H9 (cell line): ENCODE measurements around the gene TSPAN17. TPM values are rescaled to one million over a fixed set of nuclear protein-coding genes. Genes with fewer than 3 reads are reported as not detected.

Source experiments
- DNase-seq: peaks from one replicate; pipeline ENCODE4 v3.0.0-alpha.2; 2017
- H2AFZ ChIP-seq: one replicate; pipeline ENCODE4 v1.6.1; 2013; ENCODE audit warnings: mild to moderate bottlenecking, low read length, control low read depth, moderate library complexity
- H2AK5ac ChIP-seq: 2 replicates; pipeline ENCODE4 v1.6.1; 2013; ENCODE audit warnings: low read length, control low read depth, mixed read lengths; ENCODE audit not compliant: insufficient read length
- H2BK120ac ChIP-seq: one replicate; pipeline ENCODE4 v1.6.1; 2013; ENCODE audit warnings: low read depth, mild to moderate bottlenecking, low read length, control low read depth, inconsistent platforms; ENCODE audit not compliant: poor library complexity, severe bottlenecking
- H2BK12ac ChIP-seq: 2 replicates; pipeline ENCODE4 v1.6.1; 2013; ENCODE audit warnings: low read length, control low read depth, mixed read lengths, low read depth; ENCODE audit not compliant: insufficient read length
- H2BK15ac ChIP-seq: 2 replicates; pipeline ENCODE4 v1.6.1; 2013; ENCODE audit warnings: low read depth, low read length, control low read depth
- H2BK20ac ChIP-seq: one replicate; pipeline ENCODE4 v1.6.1; 2013; ENCODE audit warnings: low read depth, mild to moderate bottlenecking, low read length, control low read depth, inconsistent platforms; ENCODE audit not compliant: poor library complexity, severe bottlenecking
- H2BK5ac ChIP-seq: 2 replicates; pipeline ENCODE4 v1.6.1; 2013; ENCODE audit warnings: low read length, control low read depth, mixed read lengths; ENCODE audit not compliant: insufficient read length
- H3K14ac ChIP-seq: 2 replicates; pipeline ENCODE4 v1.6.1; 2013; ENCODE audit warnings: low read length, control low read depth; ENCODE audit not compliant: insufficient read depth
- H3K18ac ChIP-seq: 2 replicates; pipeline ENCODE4 v1.6.1; 2013; ENCODE audit warnings: low read depth, mild to moderate bottlenecking, mixed read lengths, low read length, control low read depth; ENCODE audit not compliant: insufficient read length
- H3K23ac ChIP-seq: 2 replicates; pipeline ENCODE4 v1.6.1; 2013; ENCODE audit warnings: low read length, control low read depth, mixed read lengths, low read depth; ENCODE audit not compliant: insufficient read length
- H3K23me2 ChIP-seq: 2 replicates; pipeline ENCODE4 v1.6.1; 2013; ENCODE audit warnings: low read depth, mild to moderate bottlenecking, mixed read lengths, low read length, control low read depth; ENCODE audit not compliant: insufficient read length, poor library complexity, severe bottlenecking
- H3K27ac ChIP-seq: 2 replicates; pipeline ENCODE4 v1.5.1; 2013; ENCODE audit warnings: low read length, control low read depth, mixed read lengths, low read depth; ENCODE audit not compliant: insufficient read length
- H3K27me3 ChIP-seq: 2 replicates; pipeline ENCODE4 v1.6.1; 2013; ENCODE audit warnings: low read length, control low read depth, inconsistent platforms; ENCODE audit not compliant: insufficient read depth
- H3K4ac ChIP-seq: 2 replicates; pipeline ENCODE4 v1.6.1; 2013; ENCODE audit warnings: low read depth, mild to moderate bottlenecking, control low read depth, inconsistent platforms, low read length, moderate library complexity
- H3K4me1 ChIP-seq: 2 replicates; pipeline ENCODE4 v1.6.1; 2013; ENCODE audit warnings: low read length, control low read depth, inconsistent platforms; ENCODE audit not compliant: insufficient read depth
- H3K4me2 ChIP-seq: 2 replicates; pipeline ENCODE4 v1.6.1; 2013; ENCODE audit warnings: low read length, control low read depth, mixed read lengths; ENCODE audit not compliant: insufficient read length, insufficient read depth
- H3K56ac ChIP-seq: 2 replicates; pipeline ENCODE4 v1.6.1; 2013; ENCODE audit warnings: low read depth, mild to moderate bottlenecking, mixed read lengths, low read length, control low read depth; ENCODE audit not compliant: insufficient read length
- H3K79me1 ChIP-seq: 2 replicates; pipeline ENCODE4 v1.6.1; 2013; ENCODE audit warnings: low read depth, mild to moderate bottlenecking, moderate library complexity, low read length, control low read depth, inconsistent platforms; ENCODE audit not compliant: insufficient read depth, poor library complexity, severe bottlenecking
- H3K79me2 ChIP-seq: 2 replicates; pipeline ENCODE4 v1.6.1; 2013; ENCODE audit warnings: low read length, control low read depth, inconsistent platforms; ENCODE audit not compliant: insufficient read depth
- H3K9ac ChIP-seq: 2 replicates; pipeline ENCODE4 v1.6.1; 2013; ENCODE audit warnings: low read length, control low read depth, mixed read lengths; ENCODE audit not compliant: insufficient read length; ENCODE audit errors: extremely low read depth
- H3K9me3 ChIP-seq: one replicate; pipeline ENCODE4 v1.6.1; 2013; ENCODE audit warnings: low read depth, low read length, inconsistent platforms; ENCODE audit not compliant: control insufficient read depth
- H3T11ph ChIP-seq: one replicate; pipeline ENCODE4 v1.6.1; 2013; ENCODE audit warnings: mild to moderate bottlenecking, low read length, control low read depth, inconsistent platforms
- H4K20me1 ChIP-seq: one replicate; pipeline ENCODE4 v1.6.1; 2013; ENCODE audit not compliant: control insufficient read depth, insufficient read length, insufficient read depth
- H4K5ac ChIP-seq: 2 replicates; pipeline ENCODE4 v1.6.1; 2013; ENCODE audit warnings: low read depth, mild to moderate bottlenecking, mixed read lengths, low read length, control low read depth; ENCODE audit not compliant: insufficient read length
- H4K8ac ChIP-seq: replicated peaks from 2 replicates; pipeline ENCODE4 v1.6.1; 2013; ENCODE audit warnings: low read length, control low read depth, mixed read lengths, low read depth; ENCODE audit not compliant: insufficient read length
- H4K91ac ChIP-seq: 2 replicates; pipeline ENCODE4 v1.6.1; 2013; ENCODE audit warnings: low read depth, mild to moderate bottlenecking, moderate library complexity, mixed read lengths, low read length, control low read depth; ENCODE audit not compliant: insufficient read length
- H3K27ac Mint-ChIP-seq, 3 experiments: 2 replicates in 2 of 3; 3 replicates in 1 of 3; pipeline ENCODE4 v1.8.0; 2020 to 2021; ENCODE audit warnings: mixed read lengths in 3 of 3, mild to moderate bottlenecking in 1 of 3, moderate library complexity in 1 of 3
- H3K27me3 Mint-ChIP-seq: 2 replicates; pipeline ENCODE4 v1.8.0; 2021; ENCODE audit warnings: low read depth, mild to moderate bottlenecking, moderate library complexity, mixed read lengths
- H3K36me3 Mint-ChIP-seq, 3 experiments: 2 replicates in 2 of 3; 3 replicates in 1 of 3; pipeline ENCODE4 v1.8.0; 2020 to 2021; ENCODE audit warnings: low read depth in 3 of 3, mixed read lengths in 3 of 3; ENCODE audit not compliant: insufficient read depth in 1 of 3
- H3K4me1 Mint-ChIP-seq, 2 experiments: 2 replicates each; pipeline ENCODE4 v1.8.0; 2020; ENCODE audit warnings: mixed read lengths in 2 of 2
- H3K4me3 Mint-ChIP-seq, 2 experiments: 2 replicates in 1 of 2; 3 replicates in 1 of 2; pipeline ENCODE4 v1.8.0; 2020 to 2021; ENCODE audit warnings: mild to moderate bottlenecking in 2 of 2, mixed read lengths in 2 of 2, moderate library complexity in 1 of 2
- H3K9me3 Mint-ChIP-seq, 2 experiments: 2 replicates in 1 of 2; 3 replicates in 1 of 2; pipeline ENCODE4 v1.8.0; 2020; ENCODE audit warnings: mild to moderate bottlenecking in 2 of 2, mixed read lengths in 2 of 2, moderate library complexity in 1 of 2
- WGBS: extraction: QIAGEN DNeasy Blood & Tissue Kit; methylation state at CpG from one replicate; pipeline ENCODE4 v1.1.7; 2013; ENCODE audit warnings: missing lambda C conversion rate, low lambda C conversion rate, mixed read lengths; ENCODE audit not compliant: insufficient read length; ENCODE audit errors: extremely low coverage; 5-methylcytosine and 5-hydroxymethylcytosine counted together
- total RNA-seq: library from RNA; stranded (reverse); gene quantifications from 2 replicates; pipeline ENCODE4 v1.2.1, GENCODE V29; 2021
- TF ChIP-seq, protein P1 (sequence below): fragments of 200-600 bp; sonication (generic); conservative IDR thresholded peaks from 3 replicates; pipeline ENCODE4 v1.8.0; 2021; ENCODE audit warnings: antibody characterized with exemption, mild to moderate bottlenecking

The TSPAN17 gene
- total RNA-seq, 1 experiment from 2014 or later: 46.8 TPM

DNA sequence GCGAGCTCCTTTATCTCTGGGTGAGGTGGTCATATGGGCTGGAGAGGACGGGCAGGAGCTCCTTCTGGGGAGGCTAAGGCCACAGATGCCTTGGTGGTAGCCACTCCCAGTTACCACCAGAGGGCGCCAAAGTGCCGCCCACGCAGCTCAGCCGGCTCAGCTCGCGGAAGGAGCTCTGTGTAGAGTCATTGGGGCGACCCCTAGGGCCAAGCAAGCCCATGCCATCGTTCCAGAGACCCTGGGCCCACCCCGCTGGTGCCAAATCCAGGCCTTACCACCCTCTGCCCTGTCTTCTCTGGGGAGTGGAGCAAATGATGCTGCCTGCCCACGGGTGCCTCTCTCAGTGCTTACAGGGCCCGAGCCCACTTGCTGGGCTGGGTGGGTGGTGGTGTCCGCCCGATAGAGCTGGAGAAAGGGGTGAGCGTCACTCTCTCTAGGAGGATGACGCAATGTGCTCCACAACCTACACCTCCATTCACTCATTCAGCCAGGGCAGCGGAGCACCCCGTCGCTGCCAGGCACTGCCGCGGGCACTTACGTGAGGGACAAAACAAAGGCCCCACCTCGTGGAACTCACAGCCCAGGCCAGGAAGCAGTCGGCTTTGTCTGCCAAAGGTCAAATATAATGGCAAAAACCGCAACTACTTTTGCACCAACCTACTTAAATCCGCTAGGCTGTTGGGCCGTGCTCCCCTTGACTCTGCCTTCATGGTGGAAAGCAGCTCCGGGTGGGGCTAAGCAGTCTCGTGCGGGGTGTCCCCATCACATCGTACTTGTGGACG lies 13.8 kb downstream of the TSPAN17 start:
- Mint-ChIP-seq H3K27ac (no peak overlapping the region), H3K36me3 (peaks cover 0 to 12% (median 6%) of the 10 kb centered on the region in 3 experiments; a peak in 4 of 7 replicates), H3K9me3 (peaks cover 4 to 5% of the 10 kb centered on the region in 2 experiments; a peak in 3 of 5 replicates), H3K4me3 (no peak overlapping the region), H3K27me3 (no peaks in the 10 kb centered on the region; the same call in 1 of the 2 replicates), H3K4me1 (peaks cover 13 to 28% of the 10 kb centered on the region in 2 experiments)
- peak; percentile 92 for DNase-seq
- H2AFZ ChIP-seq: no peak overlapping the region
- no peak overlapping the region for H3K4ac ChIP-seq
- no peak overlapping the region for H3K14ac ChIP-seq
- no peaks in the 10 kb centered on the region for H3K23me2 ChIP-seq
- WGBS: no CpG with 5 or more reads among the region's 33 CpGs
- H3K9me3 ChIP-seq: no peaks in the 10 kb centered on the region
- H4K20me1 ChIP-seq: no peaks in the 10 kb centered on the region
- H3K79me2 ChIP-seq: no peaks in the 10 kb centered on the region
- no peak overlapping the region for H2BK15ac ChIP-seq
- no peaks in the 10 kb centered on the region for H3K79me1 ChIP-seq
- H3K4me2 ChIP-seq: no peak overlapping the region
- no peak overlapping the region for H2BK20ac ChIP-seq
- H2AK5ac ChIP-seq: no peak overlapping the region
- H2BK120ac ChIP-seq: no peak overlapping the region
- no peak overlapping the region for H4K8ac ChIP-seq
- H3K23ac ChIP-seq: no peak overlapping the region
- H3K18ac ChIP-seq: no peak overlapping the region
- no peak overlapping the region for H2BK5ac ChIP-seq
- TF ChIP-seq, protein P1, sequence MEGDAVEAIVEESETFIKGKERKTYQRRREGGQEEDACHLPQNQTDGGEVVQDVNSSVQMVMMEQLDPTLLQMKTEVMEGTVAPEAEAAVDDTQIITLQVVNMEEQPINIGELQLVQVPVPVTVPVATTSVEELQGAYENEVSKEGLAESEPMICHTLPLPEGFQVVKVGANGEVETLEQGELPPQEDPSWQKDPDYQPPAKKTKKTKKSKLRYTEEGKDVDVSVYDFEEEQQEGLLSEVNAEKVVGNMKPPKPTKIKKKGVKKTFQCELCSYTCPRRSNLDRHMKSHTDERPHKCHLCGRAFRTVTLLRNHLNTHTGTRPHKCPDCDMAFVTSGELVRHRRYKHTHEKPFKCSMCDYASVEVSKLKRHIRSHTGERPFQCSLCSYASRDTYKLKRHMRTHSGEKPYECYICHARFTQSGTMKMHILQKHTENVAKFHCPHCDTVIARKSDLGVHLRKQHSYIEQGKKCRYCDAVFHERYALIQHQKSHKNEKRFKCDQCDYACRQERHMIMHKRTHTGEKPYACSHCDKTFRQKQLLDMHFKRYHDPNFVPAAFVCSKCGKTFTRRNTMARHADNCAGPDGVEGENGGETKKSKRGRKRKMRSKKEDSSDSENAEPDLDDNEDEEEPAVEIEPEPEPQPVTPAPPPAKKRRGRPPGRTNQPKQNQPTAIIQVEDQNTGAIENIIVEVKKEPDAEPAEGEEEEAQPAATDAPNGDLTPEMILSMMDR: peak; percentile 99
- H2BK12ac ChIP-seq: no peak overlapping the region
- H3K56ac ChIP-seq: no peak overlapping the region
- no peaks in the 10 kb centered on the region for H3K27me3 ChIP-seq
- no peak overlapping the region for H4K91ac ChIP-seq
- no peak overlapping the region for H3K27ac ChIP-seq
- no peak overlapping the region for H4K5ac ChIP-seq
- no peaks in the 10 kb centered on the region; the same call in 1 of the 2 replicates for H3K4me1 ChIP-seq
- no peak overlapping the region for H3T11ph ChIP-seq
- no peak overlapping the region for H3K9ac ChIP-seq
